NAMALWA (cell line): ENCODE results near the gene CFAP251.
A peak's percentile ranks its signal among the peaks of the same experiment; 100 is the strongest.
"Not testable (repeated sequence)": the region's sequence is repeated elsewhere in the genome, so short reads cannot be mapped to it uniquely, and the experiment has no call there.

Experiments used
- DNase-seq: peaks from one replicate; pipeline ENCODE4 v3.0.0-alpha.2; 2015; ENCODE audit warnings: low spot score

The CFAP251 gene

GRCh38 chr12:122029620-122030423, 111.4 kb downstream of the CFAP251 start:
- no peak for DNase-seq

- DNase-seq: no peak
Measured at GRCh38 chr12:122030424-122031035, 112.1 kb downstream of the CFAP251 start.

- peak; percentile 60 for DNase-seq
Measured at GRCh38 chr12:122031342-122032216, 113.2 kb downstream of the CFAP251 start.

GRCh38 chr12:122032580-122032979, 114.2 kb downstream of the CFAP251 start:
- DNase-seq: peak; percentile 78

- no peak for DNase-seq
Measured at GRCh38 chr12:122035292-122035691, 116.9 kb downstream of the CFAP251 start.

GRCh38 chr12:122036153-122036552, 117.8 kb downstream of the CFAP251 start:
- DNase-seq: no peak

- no peak for DNase-seq
Measured at GRCh38 chr12:122040579-122041386, 122.4 kb downstream of the CFAP251 start.

- not testable (repeated sequence) for DNase-seq
Measured at GRCh38 chr12:122041458-122041857, 123.1 kb downstream of the CFAP251 start.

GRCh38 chr12:122042910-122043309, 124.5 kb downstream of the CFAP251 start:
- DNase-seq: no peak

GRCh38 chr12:122043476-122043875, 125.1 kb downstream of the CFAP251 start:
- DNase-seq: no peak

- no peak for DNase-seq
Measured at GRCh38 chr12:122045262-122045661, 126.9 kb downstream of the CFAP251 start.

- no peak for DNase-seq
Measured at GRCh38 chr12:122046145-122046544, 127.8 kb downstream of the CFAP251 start.

- no peak for DNase-seq
Measured at GRCh38 chr12:122048151-122048550, 129.8 kb downstream of the CFAP251 start.

- DNase-seq: no peak
Measured at GRCh38 chr12:122049827-122050226, 131.4 kb downstream of the CFAP251 start.

- no peak for DNase-seq
Measured at GRCh38 chr12:122050706-122051105, 132.3 kb downstream of the CFAP251 start.

GRCh38 chr12:122051231-122051876, 133.0 kb downstream of the CFAP251 start:
- no peak for DNase-seq

- DNase-seq: no peak
Measured at GRCh38 chr12:122052285-122052684, 133.9 kb downstream of the CFAP251 start.
